T-helper 1 cell treated with Interleukin-12 subunit alpha and Interleukin-12 subunit beta and Interleukin-4 antibody, amounts not matched to agents 30 ng/mL and 1 ng/mL, for 36 hours (primary cell): Measurements from ENCODE around the gene ANKS1A. TPM values are rescaled to one million over a fixed set of nuclear protein-coding genes. Genes with fewer than 3 reads are reported as not detected.
"Not testable (repeated sequence)": the region's sequence is repeated elsewhere in the genome, so short reads cannot be mapped to it uniquely, and the experiment has no call there.

Experiments
- intact Hi-C: fragments of 100-400 bp; cut with micrococcal nuclease; formaldehyde crosslinking; loops from one replicate; pipeline ENCODE4 v1.15.1; 2024
- total RNA-seq: library from RNA; stranded (reverse); gene quantifications from 2 replicates; pipeline ENCODE4 v1.2.3, GENCODE V29; 2022

Gene ANKS1A
- total RNA-seq, 1 donor from 2014 or later, result 9.4 TPM

- intact Hi-C loops, result loop anchor here (1.0 to 5.0 kb wide), 5 partner anchors 60 to 254 kb away; no protein-coding TSS in a partner anchor
Observed at GRCh38 chr6:34986845-34987246, 97.8 kb downstream of the ANKS1A start.

DNA sequence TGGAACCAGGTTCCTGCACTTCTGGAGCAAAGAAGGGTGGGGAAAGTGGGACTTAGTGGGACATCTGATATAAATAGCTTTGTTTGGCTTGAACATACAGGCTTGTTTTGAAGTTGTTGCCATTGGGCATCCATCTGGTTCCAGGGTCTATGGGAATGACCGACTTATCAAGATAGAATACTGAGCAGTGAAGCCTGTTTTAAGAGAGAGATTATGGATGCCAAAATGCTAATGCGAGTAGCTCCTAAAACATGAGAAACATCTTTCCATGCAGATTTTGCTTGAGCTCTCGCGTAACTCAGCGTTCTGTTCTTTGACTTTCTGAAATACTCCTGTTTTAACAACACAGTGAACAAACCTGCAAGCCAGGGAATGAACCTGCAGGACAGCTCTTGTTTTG lies 98.5 kb downstream of the ANKS1A start:
- intact Hi-C loops, result loop anchor here (2.0 to 5.0 kb wide), 2 partner anchors 60 to 161 kb away; no protein-coding TSS in a partner anchor

- intact Hi-C loops, result no loop called here
Observed at GRCh38 chr6:34990971-34991560, 102.0 kb downstream of the ANKS1A start.

GRCh38 chr6:34992376-34992775 lies 103.3 kb downstream of the ANKS1A start:
- intact Hi-C loops, result no loop called here

DNA sequence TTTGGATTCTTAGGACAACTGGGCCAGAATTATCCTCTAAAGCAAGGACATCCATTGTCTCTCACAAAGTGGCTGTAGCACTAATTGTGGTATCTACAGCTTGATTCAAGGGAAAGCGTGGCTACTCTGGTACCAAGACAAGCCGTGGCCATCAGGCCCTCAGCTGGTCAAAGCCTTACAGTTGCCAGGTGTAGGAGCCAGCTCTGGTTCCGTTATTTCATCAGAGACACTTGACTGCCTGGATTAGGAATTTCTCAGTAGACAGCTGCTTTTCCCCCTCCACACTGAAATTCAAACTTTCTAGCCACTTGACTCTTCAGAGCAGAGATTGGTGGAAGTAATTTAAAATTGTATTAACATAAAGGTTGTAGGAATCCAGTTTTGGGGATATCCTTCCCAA lies 104.2 kb downstream of the ANKS1A start:
- intact Hi-C loops, result no loop called here

DNA sequence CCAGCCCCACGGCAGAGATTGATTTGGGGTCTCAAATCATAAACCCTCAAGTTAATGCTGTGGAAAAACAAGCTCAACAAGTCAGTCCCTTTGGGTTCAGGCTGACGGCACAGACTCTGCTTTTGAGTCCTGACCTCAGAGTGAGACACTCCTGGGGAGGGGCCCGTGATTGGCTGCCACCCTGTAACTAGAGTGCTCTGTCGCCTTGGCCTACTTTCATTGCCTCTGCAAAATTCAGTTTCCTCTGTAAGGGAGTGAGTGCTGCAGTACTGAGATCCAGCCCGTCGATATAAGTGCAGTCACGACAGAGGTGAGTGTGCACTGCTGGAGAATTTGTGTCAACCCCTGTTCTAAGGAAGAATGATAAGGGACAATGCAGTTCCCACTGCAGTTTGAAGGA lies 105.6 kb downstream of the ANKS1A start:
- intact Hi-C loops, result no loop called here

DNA sequence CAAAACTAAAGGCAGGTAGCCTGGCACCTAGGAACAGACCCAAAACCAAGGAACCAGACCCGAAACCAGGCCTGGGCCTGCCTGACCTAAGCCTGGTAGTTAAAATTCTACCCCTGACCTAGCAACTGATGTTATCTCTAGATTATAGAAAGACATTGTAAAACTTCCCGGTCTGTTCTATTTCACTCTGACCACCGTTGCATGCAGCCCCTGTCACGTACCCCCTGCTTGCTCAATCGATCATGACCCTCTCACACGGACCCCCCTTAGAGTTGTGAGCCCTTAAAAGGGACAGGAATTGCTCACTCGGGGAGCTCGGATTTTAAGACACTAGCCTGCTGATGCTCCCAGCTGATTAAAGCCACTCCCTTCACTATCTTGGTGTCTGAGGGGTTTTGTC lies 109.4 kb downstream of the ANKS1A start:
- intact Hi-C loops, result not testable (repeated sequence)

- intact Hi-C loops, result not testable (repeated sequence)
Observed at GRCh38 chr6:34999153-34999552, 110.1 kb downstream of the ANKS1A start.

DNA sequence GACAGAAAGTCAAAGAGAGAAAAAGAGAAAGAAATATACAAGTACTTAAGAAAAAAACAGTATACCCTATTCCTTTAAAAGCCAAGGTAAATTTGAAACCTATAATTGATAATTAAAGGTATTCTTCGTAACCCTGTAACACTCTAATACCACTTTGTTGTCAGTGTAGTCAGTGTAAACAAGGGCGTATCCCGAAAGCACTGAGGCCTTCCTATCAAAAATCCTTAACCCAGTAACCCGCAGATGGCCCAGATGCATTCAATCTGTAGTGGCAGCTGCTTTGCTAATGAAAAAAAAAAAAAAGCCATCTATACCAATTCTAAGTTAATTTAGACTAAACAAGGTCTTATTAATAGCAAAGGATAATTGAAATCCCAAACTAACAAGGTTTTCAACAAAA lies 110.9 kb downstream of the ANKS1A start:
- intact Hi-C loops, result not testable (repeated sequence)

- intact Hi-C loops, result not testable (repeated sequence)
Observed at GRCh38 chr6:35001349-35001748, 112.3 kb downstream of the ANKS1A start.

GRCh38 chr6:35003886-35004530 lies 115.0 kb downstream of the ANKS1A start:
- intact Hi-C loops, result not testable (repeated sequence)

GRCh38 chr6:35007016-35007415 lies 118.0 kb downstream of the ANKS1A start:
- intact Hi-C loops, result no loop called here

GRCh38 chr6:35008858-35009257 lies 119.8 kb downstream of the ANKS1A start:
- intact Hi-C loops, result no loop called here

GRCh38 chr6:35011096-35012041 lies 122.3 kb downstream of the ANKS1A start:
- intact Hi-C loops, result no loop called here

- intact Hi-C loops, result no loop called here
Observed at GRCh38 chr6:35013701-35014100, 124.6 kb downstream of the ANKS1A start.

- intact Hi-C loops, result no loop called here
Observed at GRCh38 chr6:35014341-35014740, 125.3 kb downstream of the ANKS1A start.

GRCh38 chr6:35014786-35015185 lies 125.7 kb downstream of the ANKS1A start:
- intact Hi-C loops, result no loop called here

DNA sequence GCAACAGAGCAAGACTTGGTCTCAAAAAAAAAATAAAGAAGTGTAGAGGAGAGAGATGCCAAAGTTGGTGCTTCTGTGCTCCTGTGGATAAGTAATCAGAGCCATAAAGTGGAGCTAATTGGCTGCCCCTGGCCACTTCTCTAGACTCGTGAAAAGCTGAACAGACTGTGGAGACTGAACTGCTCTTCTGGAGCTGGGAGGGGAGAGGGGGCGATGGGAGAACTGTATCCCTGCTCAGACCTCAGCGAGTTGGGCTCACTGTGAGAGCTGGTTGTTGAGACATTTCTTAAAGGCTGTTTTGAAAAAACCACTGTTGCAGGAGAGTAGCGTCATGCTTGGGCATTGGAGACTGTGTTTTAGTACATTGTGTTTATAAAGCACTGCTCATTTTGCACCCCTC lies 126.4 kb downstream of the ANKS1A start:
- intact Hi-C loops, result no loop called here

DNA sequence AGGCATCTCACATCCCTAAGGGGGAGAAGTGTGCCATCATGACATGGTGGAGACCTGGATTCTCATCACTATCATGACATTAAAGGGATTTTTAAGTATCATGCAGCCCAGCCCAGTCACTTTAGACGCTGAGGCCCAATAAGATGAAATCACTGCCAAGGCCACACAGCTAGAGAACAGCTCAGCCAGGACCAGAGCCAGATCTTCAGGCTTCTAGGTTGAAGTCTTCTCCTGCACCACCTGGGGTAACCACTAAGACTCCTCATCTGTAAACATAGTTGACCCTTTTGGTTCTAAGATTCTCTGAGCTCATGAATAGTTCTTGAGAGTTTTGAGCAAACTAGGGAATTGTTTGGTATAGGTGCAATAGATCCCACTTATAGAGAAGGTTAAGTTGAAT lies 126.9 kb downstream of the ANKS1A start:
- intact Hi-C loops, result no loop called here

- intact Hi-C loops, result no loop called here
Observed at GRCh38 chr6:35016502-35017321, 127.7 kb downstream of the ANKS1A start.
